ENCODE measurements around the gene RNASEL. TPM values are rescaled to one million over a fixed set of nuclear protein-coding genes. Genes with fewer than 3 reads are reported as not detected.

The RNASEL gene
- total RNA-seq, 1 experiment from 2014 or later: 2.9 TPM

DNA sequence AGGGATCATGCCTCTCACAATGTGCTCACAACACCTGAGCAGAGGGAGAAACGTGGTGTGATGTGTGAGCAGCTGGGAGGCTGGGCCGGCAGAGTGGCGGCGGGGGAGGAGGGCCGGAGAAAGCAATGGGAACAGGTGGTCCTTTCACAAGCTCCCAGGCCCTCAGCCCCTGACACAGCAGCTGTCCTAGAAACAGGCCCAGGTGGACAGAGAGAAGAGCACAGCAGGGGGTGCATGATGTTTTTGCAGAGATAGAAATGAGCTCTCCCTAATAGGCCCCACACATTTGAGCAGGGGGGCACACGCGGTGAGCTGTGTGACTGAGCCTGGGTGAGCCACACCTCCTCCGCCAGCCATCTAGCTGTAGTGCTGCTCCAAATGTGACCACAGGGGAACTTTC, 22.7 kb upstream of the RNASEL start:
- POLR2A ChIA-PET: no interaction called here
- no peaks in the 10 kb centered on the region for H3K27me3 Mint-ChIP-seq (ENCODE audit: insufficient read depth, unreplicated experiment)
- Histone ChIP-seq H3K27me3 (replicated peaks; ENCODE audit: control insufficient read depth, insufficient read depth, low read length) (no peaks in the 10 kb centered on the region), H3K36me3 (ENCODE audit: control insufficient read depth, insufficient read depth, low read length) (no peaks in the 10 kb centered on the region), H3K4me1 (no peaks in the 10 kb centered on the region), H3K9me3 (no peaks in the 10 kb centered on the region), H3K4me3 (ENCODE audit: low read depth, low read length) (no peak overlapping the region)
- no peak overlapping the region for H3K4me3 Mint-ChIP-seq (ENCODE audit: unreplicated experiment)
- intact Hi-C loops (cut with micrococcal nuclease; ENCODE audit: unreplicated experiment): no loop called here
- H3K27ac Mint-ChIP-seq (ENCODE audit: unreplicated experiment): no peak overlapping the region
- H3K36me3 Mint-ChIP-seq (ENCODE audit: insufficient read depth, unreplicated experiment): no peaks in the 10 kb centered on the region
- CTCF ChIA-PET: no interaction called here
- peaks cover 7% of the 10 kb centered on the region for H3K4me1 Mint-ChIP-seq (ENCODE audit: low read depth, unreplicated experiment)
- no TSS peak for BruUV-seq (replicated peaks)
- no peaks in the 10 kb centered on the region for H3K9me3 Mint-ChIP-seq (ENCODE audit: unreplicated experiment)
- DNase-seq: no peak
- TF ChIP-seq, protein P1, sequence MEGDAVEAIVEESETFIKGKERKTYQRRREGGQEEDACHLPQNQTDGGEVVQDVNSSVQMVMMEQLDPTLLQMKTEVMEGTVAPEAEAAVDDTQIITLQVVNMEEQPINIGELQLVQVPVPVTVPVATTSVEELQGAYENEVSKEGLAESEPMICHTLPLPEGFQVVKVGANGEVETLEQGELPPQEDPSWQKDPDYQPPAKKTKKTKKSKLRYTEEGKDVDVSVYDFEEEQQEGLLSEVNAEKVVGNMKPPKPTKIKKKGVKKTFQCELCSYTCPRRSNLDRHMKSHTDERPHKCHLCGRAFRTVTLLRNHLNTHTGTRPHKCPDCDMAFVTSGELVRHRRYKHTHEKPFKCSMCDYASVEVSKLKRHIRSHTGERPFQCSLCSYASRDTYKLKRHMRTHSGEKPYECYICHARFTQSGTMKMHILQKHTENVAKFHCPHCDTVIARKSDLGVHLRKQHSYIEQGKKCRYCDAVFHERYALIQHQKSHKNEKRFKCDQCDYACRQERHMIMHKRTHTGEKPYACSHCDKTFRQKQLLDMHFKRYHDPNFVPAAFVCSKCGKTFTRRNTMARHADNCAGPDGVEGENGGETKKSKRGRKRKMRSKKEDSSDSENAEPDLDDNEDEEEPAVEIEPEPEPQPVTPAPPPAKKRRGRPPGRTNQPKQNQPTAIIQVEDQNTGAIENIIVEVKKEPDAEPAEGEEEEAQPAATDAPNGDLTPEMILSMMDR (IDR thresholded peaks at IDR 0.05; ENCODE audit: insufficient read depth in 1 of 2, low read depth in 1 of 2, low read length in 1 of 2, severe bottlenecking in 1 of 2, unreplicated experiment in 1 of 2): no peak

DNA sequence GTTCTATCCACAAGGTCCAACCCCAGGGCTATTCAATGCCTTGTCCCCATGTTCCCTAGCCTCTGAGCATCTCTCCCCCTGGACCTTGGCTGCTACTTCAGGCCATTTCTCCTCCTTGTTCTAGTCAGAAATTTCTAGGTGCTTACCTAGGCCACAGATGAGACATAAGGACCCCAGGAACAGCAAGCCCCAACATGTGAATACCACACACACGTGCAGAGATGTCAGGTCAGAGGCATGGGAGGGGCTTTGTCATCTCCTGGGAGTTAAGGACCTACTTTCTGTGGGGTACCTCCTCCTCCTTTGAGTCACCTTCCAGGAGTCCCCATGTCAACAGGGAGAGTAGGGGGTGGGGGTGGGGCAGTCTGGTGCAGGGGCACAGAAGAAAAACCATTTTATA, 22.3 kb upstream of the RNASEL start:
- no peaks in the 10 kb centered on the region for H3K27me3 Mint-ChIP-seq (ENCODE audit: insufficient read depth, unreplicated experiment)
- POLR2A ChIA-PET: no interaction called here

DNA sequence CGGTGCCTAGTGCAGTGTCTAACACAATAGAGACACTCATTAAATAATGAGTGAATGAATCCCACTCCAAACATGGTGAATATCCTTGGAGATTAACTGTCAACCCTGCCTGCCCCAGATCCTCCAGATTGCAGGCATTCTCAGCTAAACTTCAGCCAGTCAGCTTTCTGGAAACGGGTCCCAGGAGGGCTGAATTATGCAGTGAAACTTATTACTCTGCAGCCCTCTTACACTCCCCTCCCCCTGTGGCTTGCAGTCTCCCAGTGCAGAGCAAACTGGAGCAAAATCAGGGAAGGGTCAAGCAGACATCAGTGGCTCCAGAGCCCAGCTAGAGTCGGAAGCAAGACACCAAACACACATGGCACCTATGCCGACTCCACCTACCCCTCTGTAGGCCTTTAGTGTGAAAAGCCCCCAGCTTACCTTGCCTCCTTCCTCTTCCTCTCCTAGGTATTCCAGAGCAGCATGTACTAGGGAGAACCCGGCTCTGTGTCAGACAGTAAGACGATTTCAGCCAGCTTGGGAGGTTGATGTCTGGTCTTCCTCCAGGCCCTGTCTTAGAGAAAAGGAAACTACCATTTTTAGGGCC, 21.6 kb upstream of the RNASEL start:
- POLR2A ChIA-PET: no interaction called here
- no peak overlapping the region for H3K4me3 Mint-ChIP-seq (ENCODE audit: unreplicated experiment)

More for the DNA sequence above, 22.3 kb upstream of the RNASEL start:
- Histone ChIP-seq H3K36me3 (ENCODE audit: control insufficient read depth, insufficient read depth, low read length) (no peaks in the 10 kb centered on the region), H3K27me3 (replicated peaks; ENCODE audit: control insufficient read depth, insufficient read depth, low read length) (no peaks in the 10 kb centered on the region), H3K4me1 (no peaks in the 10 kb centered on the region), H3K4me3 (ENCODE audit: low read depth, low read length) (no peak overlapping the region), H3K9me3 (no peaks in the 10 kb centered on the region)
- H3K4me1 Mint-ChIP-seq (ENCODE audit: low read depth, unreplicated experiment): peaks cover 2% of the 10 kb centered on the region
- TF ChIP-seq, protein P1 (IDR thresholded peaks at IDR 0.05; ENCODE audit: insufficient read depth in 1 of 2, low read depth in 1 of 2, low read length in 1 of 2, severe bottlenecking in 1 of 2, unreplicated experiment in 1 of 2): no peak
- no peak overlapping the region for H3K4me3 Mint-ChIP-seq (ENCODE audit: unreplicated experiment)
- H3K36me3 Mint-ChIP-seq (ENCODE audit: insufficient read depth, unreplicated experiment): no peaks in the 10 kb centered on the region
- CTCF ChIA-PET: no interaction called here
- H3K9me3 Mint-ChIP-seq (ENCODE audit: unreplicated experiment): no peaks in the 10 kb centered on the region
- no TSS peak for BruUV-seq (replicated peaks)
- DNase-seq: no peak
- intact Hi-C loops (cut with micrococcal nuclease; ENCODE audit: unreplicated experiment): no loop called here
- H3K27ac Mint-ChIP-seq (ENCODE audit: unreplicated experiment): no peak overlapping the region

More for the DNA sequence above, 21.6 kb upstream of the RNASEL start:
- Histone ChIP-seq H3K36me3 (ENCODE audit: control insufficient read depth, insufficient read depth, low read length) (no peaks in the 10 kb centered on the region), H3K9me3 (no peaks in the 10 kb centered on the region), H3K4me1 (no peaks in the 10 kb centered on the region), H3K27me3 (replicated peaks; ENCODE audit: control insufficient read depth, insufficient read depth, low read length) (no peaks in the 10 kb centered on the region), H3K4me3 (ENCODE audit: low read depth, low read length) (no peak overlapping the region)
- no peak for DNase-seq
- Mint-ChIP-seq H3K36me3 (ENCODE audit: insufficient read depth, unreplicated experiment) (no peaks in the 10 kb centered on the region), H3K9me3 (ENCODE audit: unreplicated experiment) (no peaks in the 10 kb centered on the region), H3K27ac (ENCODE audit: unreplicated experiment) (no peak overlapping the region), H3K27me3 (ENCODE audit: insufficient read depth, unreplicated experiment) (no peaks in the 10 kb centered on the region), H3K4me1 (ENCODE audit: low read depth, unreplicated experiment) (no peaks in the 10 kb centered on the region)
- CTCF ChIA-PET: interaction anchor here (0.8 kb wide), 1 partner anchor 174 kb away, joined by 3 read pairs; no protein-coding TSS in a partner anchor
- TF ChIP-seq, protein P1 (IDR thresholded peaks at IDR 0.05; ENCODE audit: insufficient read depth in 1 of 2, low read depth in 1 of 2, low read length in 1 of 2, severe bottlenecking in 1 of 2, unreplicated experiment in 1 of 2): no peak
- intact Hi-C loops (cut with micrococcal nuclease; ENCODE audit: unreplicated experiment): no loop called here
- BruUV-seq (replicated peaks): no TSS peak
